ENCODE results near the gene PACS2. TPM values are rescaled to one million over a fixed set of nuclear protein-coding genes. Genes with fewer than 3 reads are reported as not detected.

PACS2 gene
- total RNA-seq, 1 donor from 2014 or later: 48.0 TPM

- DNase-seq (no peak), ATAC-seq (ENCODE audit: low read depth) (no peak)
- Mint-ChIP-seq H3K4me3 (no peak overlapping the region), H3K4me1 (peaks cover 7% of the 10 kb centered on the region), H3K36me3 (ENCODE audit: low read depth) (peaks cover 2% of the 10 kb centered on the region), H3K27ac (no peak overlapping the region), H3K27me3 (no peaks in the 10 kb centered on the region), H3K9me3 (no peaks in the 10 kb centered on the region)
- intact Hi-C loops (cut with micrococcal nuclease): no loop called here
- CTCF ChIA-PET: no interaction called here
- POLR2A ChIA-PET: interaction anchor here (0.8 to 1.5 kb wide), 2 partner anchors 9 to 10 kb away, joined by 4 to 10 read pairs; partner anchors contain the start of gene PACS2
- TF ChIP-seq CTCF (IDR thresholded peaks at IDR 0.05): no peak
Measured at GRCh38 chr14:105305345-105305744, 9.2 kb upstream of the PACS2 start.

- CTCF ChIA-PET: no interaction called here
- Mint-ChIP-seq H3K27me3 (no peaks in the 10 kb centered on the region), H3K4me1 (peaks cover 7% of the 10 kb centered on the region), H3K9me3 (no peaks in the 10 kb centered on the region), H3K27ac (no peak overlapping the region), H3K4me3 (no peak overlapping the region), H3K36me3 (ENCODE audit: low read depth) (peaks cover 2% of the 10 kb centered on the region)
- no peak for TF ChIP-seq CTCF (IDR thresholded peaks at IDR 0.05)
- no peak for ATAC-seq (ENCODE audit: low read depth)
- POLR2A ChIA-PET: interaction anchor here (1.5 kb wide), 1 partner anchor 8 kb away, joined by 4 read pairs; the partner anchor contains the start of gene PACS2
- DNase-seq: no peak
- intact Hi-C loops (cut with micrococcal nuclease): no loop called here
Measured at GRCh38 chr14:105305791-105306190, 8.8 kb upstream of the PACS2 start.

GRCh38 chr14:105307052-105307727 lies 7.4 kb upstream of the PACS2 start:
- DNase-seq (no peak), ATAC-seq (ENCODE audit: low read depth) (no peak)
- TF ChIP-seq CTCF (IDR thresholded peaks at IDR 0.05): no peak
- Mint-ChIP-seq H3K27ac (no peak overlapping the region), H3K27me3 (no peaks in the 10 kb centered on the region), H3K36me3 (ENCODE audit: low read depth) (no peaks in the 10 kb centered on the region), H3K4me3 (no peak overlapping the region), H3K9me3 (no peaks in the 10 kb centered on the region), H3K4me1 (peaks cover 3% of the 10 kb centered on the region)
- POLR2A ChIA-PET: no interaction called here
- CTCF ChIA-PET: no interaction called here
- intact Hi-C loops (cut with micrococcal nuclease): no loop called here

- CTCF ChIA-PET: no interaction called here
Measured at GRCh38 chr14:105309371-105309770, 5.2 kb upstream of the PACS2 start.

More at GRCh38 chr14:105309371-105309770, 5.2 kb upstream of the PACS2 start:
- ATAC-seq (ENCODE audit: low read depth) (no peak), DNase-seq (no peak)
- peaks cover 8% of the 10 kb centered on the region for H3K4me1 Mint-ChIP-seq
- no peaks in the 10 kb centered on the region for H3K36me3 Mint-ChIP-seq (ENCODE audit: low read depth)
- TF ChIP-seq CTCF (IDR thresholded peaks at IDR 0.05): no peak
- POLR2A ChIA-PET: interaction anchor here (0.7 kb wide), 1 partner anchor 128 kb away, joined by 13 read pairs; the partner anchor contains the start of gene NUDT14
- no peak overlapping the region for H3K4me3 Mint-ChIP-seq
- H3K27ac Mint-ChIP-seq: no peak overlapping the region
- intact Hi-C loops (cut with micrococcal nuclease): no loop called here
- H3K27me3 Mint-ChIP-seq: no peaks in the 10 kb centered on the region
- H3K9me3 Mint-ChIP-seq: no peaks in the 10 kb centered on the region

Measured in activated B cell treated with CpG ODN at 0.5 μM for 24 hours (primary cell).